ENCODE data around the gene NOG. TPM values are rescaled to one million over a fixed set of nuclear protein-coding genes. Genes with fewer than 3 reads are reported as not detected.

The NOG gene
- total and polyA plus RNA-seq, 2 experiments from 2014 or later: 9.5 to 10.7 TPM

DNA sequence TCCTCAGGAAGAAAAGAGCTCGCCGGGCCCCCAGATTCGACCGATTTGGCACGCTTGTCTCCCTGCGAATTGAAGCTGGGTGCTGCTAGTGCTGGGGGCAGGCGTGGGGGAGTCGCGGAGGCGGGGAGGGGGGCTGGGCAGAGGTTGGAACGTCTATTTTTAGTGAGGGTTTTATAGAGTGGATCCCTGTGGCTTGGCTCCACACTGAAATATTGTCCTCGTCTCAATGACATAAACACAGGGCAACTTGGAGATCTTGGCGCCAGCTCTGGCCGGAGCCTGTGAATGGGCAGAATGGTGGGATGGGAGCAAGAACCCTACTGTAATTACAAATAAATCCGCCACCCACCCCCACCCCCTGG is 15.7 kb upstream of the NOG start:
- H3K4me2 ChIP-seq: peak overlapping the region; percentile 70
- no peak overlapping the region for H2AFZ ChIP-seq
- no peaks in the 10 kb centered on the region for H3K9me2 ChIP-seq (replicated peaks; ENCODE audit: insufficient read depth)
- 30% methylated on average over 10 of the region's 15 CpGs for WGBS (ENCODE audit: low lambda C conversion rate, missing lambda C conversion rate)
- H3K4me3 ChIP-seq: no peak overlapping the region
- H3K79me2 ChIP-seq: no peaks in the 10 kb centered on the region
- H3K9me3 ChIP-seq (ENCODE audit: low read depth): no peaks in the 10 kb centered on the region
- H4K20me1 ChIP-seq (ENCODE audit: insufficient read depth, poor library complexity, severe bottlenecking): no peaks in the 10 kb centered on the region
- TF ChIP-seq, protein P1, sequence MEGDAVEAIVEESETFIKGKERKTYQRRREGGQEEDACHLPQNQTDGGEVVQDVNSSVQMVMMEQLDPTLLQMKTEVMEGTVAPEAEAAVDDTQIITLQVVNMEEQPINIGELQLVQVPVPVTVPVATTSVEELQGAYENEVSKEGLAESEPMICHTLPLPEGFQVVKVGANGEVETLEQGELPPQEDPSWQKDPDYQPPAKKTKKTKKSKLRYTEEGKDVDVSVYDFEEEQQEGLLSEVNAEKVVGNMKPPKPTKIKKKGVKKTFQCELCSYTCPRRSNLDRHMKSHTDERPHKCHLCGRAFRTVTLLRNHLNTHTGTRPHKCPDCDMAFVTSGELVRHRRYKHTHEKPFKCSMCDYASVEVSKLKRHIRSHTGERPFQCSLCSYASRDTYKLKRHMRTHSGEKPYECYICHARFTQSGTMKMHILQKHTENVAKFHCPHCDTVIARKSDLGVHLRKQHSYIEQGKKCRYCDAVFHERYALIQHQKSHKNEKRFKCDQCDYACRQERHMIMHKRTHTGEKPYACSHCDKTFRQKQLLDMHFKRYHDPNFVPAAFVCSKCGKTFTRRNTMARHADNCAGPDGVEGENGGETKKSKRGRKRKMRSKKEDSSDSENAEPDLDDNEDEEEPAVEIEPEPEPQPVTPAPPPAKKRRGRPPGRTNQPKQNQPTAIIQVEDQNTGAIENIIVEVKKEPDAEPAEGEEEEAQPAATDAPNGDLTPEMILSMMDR (IDR thresholded peaks at IDR 0.05; ENCODE audit: poor library complexity): no peak
- no peak for TF ChIP-seq EZH2 (IDR thresholded peaks at IDR 0.05; ENCODE audit: borderline replicate concordance)
- TF ChIP-seq EZH2phosphoT487 (IDR thresholded peaks at IDR 0.05; ENCODE audit: low read depth, severe bottlenecking, unreplicated experiment): no peak
- no peaks in the 10 kb centered on the region for H3K36me3 ChIP-seq (replicated peaks; ENCODE audit: insufficient read depth, low read depth)
- peaks cover 9% of the 10 kb centered on the region for H3K27me3 ChIP-seq
- peaks cover 5% of the 10 kb centered on the region for H3K4me1 ChIP-seq (ENCODE audit: insufficient read depth)
- peak overlapping the region; percentile 53 for H3K27ac ChIP-seq
- DNase-seq (ENCODE audit: low spot score): no peak

DNA sequence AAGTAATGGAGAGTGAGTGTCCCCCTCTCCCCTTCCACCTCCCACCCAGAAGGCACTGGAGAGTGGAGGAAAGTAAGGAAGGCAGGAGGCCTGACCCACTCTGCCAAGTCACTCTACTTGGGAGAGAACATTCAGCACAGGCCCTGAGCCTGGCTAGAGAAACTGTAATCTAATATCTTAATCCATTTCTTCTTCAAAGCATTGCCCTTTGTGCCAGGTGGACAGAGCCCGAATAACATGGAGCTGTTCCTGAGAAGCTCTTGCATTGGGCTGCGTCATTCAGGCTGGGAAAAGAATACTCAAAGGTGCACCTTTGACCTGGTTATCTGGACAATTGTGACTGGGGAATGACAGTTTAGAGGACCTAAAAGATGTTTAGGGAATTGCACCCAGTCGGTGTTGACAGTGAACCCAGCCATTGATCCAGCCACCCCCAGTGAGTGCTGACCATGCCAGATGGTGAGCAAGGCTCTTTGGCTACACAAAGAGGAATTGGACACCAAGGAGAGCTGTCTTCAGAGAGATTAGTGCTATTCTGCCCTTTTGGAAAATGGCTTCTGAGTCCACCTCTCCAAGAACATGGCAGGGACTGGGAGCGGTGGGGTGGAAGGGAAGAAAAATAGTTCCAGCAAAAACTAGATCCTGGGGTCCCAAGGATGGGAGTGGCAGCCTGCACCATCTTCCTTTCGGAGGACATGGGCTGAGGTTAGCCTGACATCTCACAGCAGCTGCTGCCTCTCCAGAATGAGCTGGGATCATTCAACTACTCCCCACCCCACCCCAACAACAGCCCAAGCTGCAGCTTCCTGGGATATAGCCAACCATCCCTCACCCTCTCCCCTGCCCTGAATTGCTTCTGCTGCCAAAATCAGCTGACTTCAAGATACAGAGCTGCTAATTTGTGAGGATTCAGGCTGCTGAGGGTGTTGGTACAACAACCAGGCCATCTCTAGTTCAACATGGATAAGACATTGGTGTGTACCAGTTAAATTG is 11.6 kb upstream of the NOG start:
- H3K9me3 ChIP-seq (ENCODE audit: low read depth): no peaks in the 10 kb centered on the region
- no peak overlapping the region for H3K4me3 ChIP-seq
- no peak overlapping the region for H2AFZ ChIP-seq
- peaks cover 7% of the 10 kb centered on the region for H3K4me1 ChIP-seq (ENCODE audit: insufficient read depth)
- no peak overlapping the region for H3K27ac ChIP-seq
- peaks cover 11% of the 10 kb centered on the region for H3K27me3 ChIP-seq
- no peaks in the 10 kb centered on the region for H3K36me3 ChIP-seq (replicated peaks; ENCODE audit: insufficient read depth, low read depth)
- H3K79me2 ChIP-seq: no peaks in the 10 kb centered on the region
- no peak overlapping the region for H3K4me2 ChIP-seq
- 80% methylated on average over 5 of the region's 5 CpGs for WGBS (ENCODE audit: low lambda C conversion rate, missing lambda C conversion rate)
- TF ChIP-seq, protein P1 (IDR thresholded peaks at IDR 0.05; ENCODE audit: poor library complexity): no peak
- no peak for TF ChIP-seq EZH2phosphoT487 (IDR thresholded peaks at IDR 0.05; ENCODE audit: low read depth, severe bottlenecking, unreplicated experiment)
- no peak for TF ChIP-seq EZH2 (IDR thresholded peaks at IDR 0.05; ENCODE audit: borderline replicate concordance)
- no peaks in the 10 kb centered on the region for H4K20me1 ChIP-seq (ENCODE audit: insufficient read depth, poor library complexity, severe bottlenecking)
- no peak for DNase-seq (ENCODE audit: low spot score)
- H3K9me2 ChIP-seq (replicated peaks; ENCODE audit: insufficient read depth): no peaks in the 10 kb centered on the region

DNA sequence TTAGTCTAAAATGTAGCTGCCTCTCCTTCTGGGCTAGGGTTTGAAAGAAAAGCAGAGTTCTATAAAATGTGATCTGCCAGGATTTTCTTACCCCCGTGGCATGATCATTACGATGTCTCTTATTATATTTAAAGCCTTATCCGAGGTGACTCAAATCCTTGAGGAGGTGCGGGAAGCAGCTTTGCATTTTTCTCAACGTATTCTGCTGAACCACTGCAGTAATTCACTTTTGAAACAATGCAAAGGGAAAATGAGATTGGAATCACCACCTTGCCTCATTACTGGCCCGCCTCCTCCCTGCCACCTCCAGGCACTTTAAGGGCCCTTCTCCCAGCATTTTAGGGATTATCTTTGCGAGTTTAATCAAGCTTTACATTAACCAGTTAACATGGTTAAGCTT is 9.7 kb upstream of the NOG start:
- Histone ChIP-seq H3K79me2 (no peaks in the 10 kb centered on the region), H3K9me3 (ENCODE audit: low read depth) (no peaks in the 10 kb centered on the region), H4K20me1 (ENCODE audit: insufficient read depth, poor library complexity, severe bottlenecking) (no peaks in the 10 kb centered on the region), H3K36me3 (replicated peaks; ENCODE audit: insufficient read depth, low read depth) (no peaks in the 10 kb centered on the region), H3K4me1 (ENCODE audit: insufficient read depth) (peaks cover 3% of the 10 kb centered on the region), H3K4me2 (no peak overlapping the region), H3K27me3 (peaks cover 10% of the 10 kb centered on the region), H3K4me3 (no peak overlapping the region), H3K27ac (no peak overlapping the region), H2AFZ (no peak overlapping the region), H3K9me2 (replicated peaks; ENCODE audit: insufficient read depth) (no peaks in the 10 kb centered on the region)
- no peak for DNase-seq (ENCODE audit: low spot score)
- 54% methylated on average over 7 of the region's 7 CpGs for WGBS (ENCODE audit: low lambda C conversion rate, missing lambda C conversion rate)
- TF ChIP-seq EZH2 (IDR thresholded peaks at IDR 0.05; ENCODE audit: borderline replicate concordance) (no peak), EZH2phosphoT487 (IDR thresholded peaks at IDR 0.05; ENCODE audit: low read depth, severe bottlenecking, unreplicated experiment) (no peak)
- TF ChIP-seq, protein P1 (IDR thresholded peaks at IDR 0.05; ENCODE audit: poor library complexity): no peak
